HEK293 (cell line): ENCODE measurements around the gene ZNF611.
"Not testable (repeated sequence)": the region's sequence is repeated elsewhere in the genome, so short reads cannot be mapped to it uniquely, and the experiment has no call there.

Source experiments
- CTCF ChIA-PET: fragments of 350-600 bp; formaldehyde crosslinking; extraction: SDS; loops from one replicate; lab custom pipeline; 2021; ENCODE audit warnings: antibody characterized with exemption; lab: Yijun Ruan, JAX
- POLR2A ChIA-PET: fragments of 300-600 bp; formaldehyde crosslinking; extraction: SDS; loops from one replicate; lab custom pipeline; 2020; ENCODE audit warnings: antibody characterized with exemption, inconsistent platforms; lab: Yijun Ruan, JAX
- H3K27ac ChIP-seq: fragments of 200-500 bp; sonication (Bioruptor generic); 2 replicates; pipeline ENCODE4 v1.5.1; 2014; ENCODE audit warnings: low read depth, low read length, control low read depth, inconsistent platforms; ENCODE audit errors: extremely low read depth
- H3K36me3 ChIP-seq, 2 experiments: fragments of 200-500 bp in 1 of 2; sonication (Bioruptor generic) in 1 of 2; 1 replicate in 1 of 2; 2 replicates in 1 of 2; pipeline ENCODE4 v1.5.1; 2014 to 2017; ENCODE audit warnings: inconsistent platforms in 2 of 2, low read length in 2 of 2; ENCODE audit not compliant: control insufficient read depth in 2 of 2, insufficient read depth in 1 of 2
- H3K4me1 ChIP-seq: fragments of 200-500 bp; sonication (Bioruptor generic); 2 replicates; pipeline ENCODE4 v1.5.1; 2014; ENCODE audit warnings: mild to moderate bottlenecking, low read length, inconsistent platforms; ENCODE audit not compliant: control insufficient read depth, insufficient read depth
- H3K4me3 ChIP-seq: 2 replicates; pipeline ENCODE4 v1.5.1; 2011; ENCODE audit warnings: low read depth, mild to moderate bottlenecking, control low read depth, low read length, moderate library complexity
- H3K9me3 ChIP-seq: fragments of 200-500 bp; sonication (Bioruptor generic); 2 replicates; pipeline ENCODE4 v1.5.1; 2014; ENCODE audit warnings: low read depth, low read length, inconsistent platforms; ENCODE audit not compliant: control insufficient read depth, insufficient read depth
- FEZF1 ChIP-seq: fragments of 450-650 bp; formaldehyde crosslinking; IDR thresholded peaks from 2 replicates; pipeline ENCODE4 v1.5.1; 2016; ENCODE audit warnings: missing biosample characterization, missing genetic modification characterization
- HOXC10 ChIP-seq: sonication (generic); formaldehyde crosslinking; IDR thresholded peaks from 2 replicates; pipeline ENCODE4 v1.8.1; 2023; ENCODE audit warnings: mild to moderate bottlenecking, missing genetic modification reagents
- IKZF3 ChIP-seq: fragments of 450-650 bp; IDR thresholded peaks from 2 replicates; pipeline ENCODE4 v1.5.0; 2018; ENCODE audit warnings: missing biosample characterization, mild to moderate bottlenecking, missing genetic modification characterization, moderate library complexity
- MZF1 ChIP-seq: fragments of 450-650 bp; formaldehyde crosslinking; IDR thresholded peaks from 2 replicates; pipeline ENCODE4 v1.5.1; 2017; ENCODE audit warnings: missing biosample characterization, missing genetic modification characterization, borderline replicate concordance
- PRDM1 ChIP-seq: fragments of 450-650 bp; formaldehyde crosslinking; IDR thresholded peaks from 2 replicates; pipeline ENCODE4; 2016; ENCODE audit warnings: missing biosample characterization, missing genetic modification characterization
- SALL2 ChIP-seq: fragments of 450-650 bp; formaldehyde crosslinking; IDR thresholded peaks from 2 replicates; pipeline ENCODE4 v1.5.0; 2017; ENCODE audit warnings: missing biosample characterization, mild to moderate bottlenecking, missing genetic modification characterization, borderline replicate concordance
- SETDB1 ChIP-seq: IDR thresholded peaks from one replicate; pipeline ENCODE4 v1.6.1; 2017; ENCODE audit warnings: mild to moderate bottlenecking, low read length, moderate library complexity, mixed read lengths; ENCODE audit not compliant: insufficient read length
- ZBTB17 ChIP-seq: fragments of 450-650 bp; formaldehyde crosslinking; IDR thresholded peaks from 2 replicates; pipeline ENCODE4 v1.5.1; 2016; ENCODE audit warnings: missing biosample characterization, missing genetic modification characterization
- ZFP41 ChIP-seq: fragments of 450-650 bp; formaldehyde crosslinking; IDR thresholded peaks from 2 replicates; pipeline ENCODE4 v1.5.1; 2016; ENCODE audit warnings: missing biosample characterization, missing genetic modification characterization, borderline replicate concordance
- ZNF140 ChIP-seq: fragments of 450-650 bp; formaldehyde crosslinking; IDR thresholded peaks from 2 replicates; pipeline ENCODE4 v1.5.1; 2016; ENCODE audit warnings: missing biosample characterization, missing genetic modification characterization
- ZNF146 ChIP-seq: fragments of 450-650 bp; formaldehyde crosslinking; IDR thresholded peaks from 2 replicates; pipeline ENCODE4 v1.5.1; 2016; ENCODE audit warnings: missing biosample characterization, missing genetic modification characterization
- ZNF155 ChIP-seq: fragments of 450-650 bp; formaldehyde crosslinking; IDR thresholded peaks from 2 replicates; pipeline ENCODE4 v1.5.1; 2016; ENCODE audit warnings: missing biosample characterization, missing genetic modification characterization
- ZNF19 ChIP-seq: fragments of 450-650 bp; formaldehyde crosslinking; IDR thresholded peaks from 2 replicates; pipeline ENCODE4; 2016; ENCODE audit warnings: missing biosample characterization, missing genetic modification characterization, low read depth
- ZNF202 ChIP-seq: fragments of 450-650 bp; formaldehyde crosslinking; IDR thresholded peaks from 2 replicates; pipeline ENCODE4 v1.5.1; 2016; ENCODE audit warnings: missing biosample characterization, missing genetic modification characterization, borderline replicate concordance
- ZNF266 ChIP-seq: fragments of 450-650 bp; formaldehyde crosslinking; IDR thresholded peaks from 2 replicates; pipeline ENCODE4 v1.5.1; 2016; ENCODE audit warnings: missing biosample characterization, missing genetic modification characterization, low read depth
- ZNF292 ChIP-seq: fragments of 450-650 bp; formaldehyde crosslinking; IDR thresholded peaks from 2 replicates; pipeline ENCODE4 v1.5.1; 2016; ENCODE audit warnings: low read depth, missing biosample characterization, missing genetic modification characterization, borderline replicate concordance
- ZNF311 ChIP-seq: fragments of 450-650 bp; formaldehyde crosslinking; IDR thresholded peaks from 2 replicates; pipeline ENCODE4 v1.5.1; 2017; ENCODE audit warnings: missing biosample characterization, missing genetic modification characterization, borderline replicate concordance
- ZNF354C ChIP-seq: fragments of 450-650 bp; formaldehyde crosslinking; IDR thresholded peaks from 2 replicates; pipeline ENCODE4 v1.5.1; 2016; ENCODE audit warnings: missing biosample characterization, missing genetic modification characterization, low read depth, borderline replicate concordance
- ZNF654 ChIP-seq: fragments of 450-650 bp; formaldehyde crosslinking; IDR thresholded peaks from 2 replicates; pipeline ENCODE4 v1.5.1; 2016; ENCODE audit warnings: low read depth, missing biosample characterization, missing genetic modification characterization
- ZNF677 ChIP-seq: fragments of 450-650 bp; IDR thresholded peaks from 2 replicates; pipeline ENCODE4 v1.5.0; 2018; ENCODE audit warnings: missing biosample characterization, mild to moderate bottlenecking, missing genetic modification characterization, moderate library complexity
- ZNF843 ChIP-seq: fragments of 450-650 bp; formaldehyde crosslinking; IDR thresholded peaks from 2 replicates; pipeline ENCODE4 v1.5.1; 2016; ENCODE audit warnings: missing biosample characterization, missing genetic modification characterization
- TF ChIP-seq, protein P1 (sequence below): fragments of 450-650 bp; formaldehyde crosslinking; IDR thresholded peaks from 2 replicates; pipeline ENCODE4 v1.5.1; 2016; ENCODE audit warnings: missing biosample characterization, missing genetic modification characterization
- TF ChIP-seq, protein P2 (sequence below): fragments of 450-650 bp; formaldehyde crosslinking; IDR thresholded peaks from 2 replicates; pipeline ENCODE4 v1.5.1; 2016; ENCODE audit warnings: missing biosample characterization, missing genetic modification characterization, low read depth
- TF ChIP-seq, protein P3 (sequence below): fragments of 450-650 bp; formaldehyde crosslinking; IDR thresholded peaks from 2 replicates; pipeline ENCODE4 v1.5.1; 2017; ENCODE audit warnings: missing biosample characterization, mild to moderate bottlenecking, missing genetic modification characterization, moderate library complexity
- TF ChIP-seq, protein P4 (sequence below): fragments of 450-650 bp; formaldehyde crosslinking; IDR thresholded peaks from 2 replicates; pipeline ENCODE4 v1.5.1; 2016; ENCODE audit warnings: missing biosample characterization, missing genetic modification characterization

ZNF611 gene

GRCh38 chr19:52745919-52746318, 11.1 kb upstream of the ZNF611 start:
- H3K36me3 ChIP-seq, H3K27ac ChIP-seq, H3K9me3 ChIP-seq, CTCF ChIA-PET, H3K4me1 ChIP-seq, H3K4me3 ChIP-seq: not testable (repeated sequence)
- POLR2A ChIA-PET = interaction anchor here (0.6 kb wide), 1 partner anchor 526 kb away, joined by 4 read pairs; no protein-coding TSS in a partner anchor

GRCh38 chr19:52743091-52743490, 8.2 kb upstream of the ZNF611 start:
- TF ChIP-seq SALL2 (tag by site-specific recombination) = no peak
- TF ChIP-seq, protein P1, sequence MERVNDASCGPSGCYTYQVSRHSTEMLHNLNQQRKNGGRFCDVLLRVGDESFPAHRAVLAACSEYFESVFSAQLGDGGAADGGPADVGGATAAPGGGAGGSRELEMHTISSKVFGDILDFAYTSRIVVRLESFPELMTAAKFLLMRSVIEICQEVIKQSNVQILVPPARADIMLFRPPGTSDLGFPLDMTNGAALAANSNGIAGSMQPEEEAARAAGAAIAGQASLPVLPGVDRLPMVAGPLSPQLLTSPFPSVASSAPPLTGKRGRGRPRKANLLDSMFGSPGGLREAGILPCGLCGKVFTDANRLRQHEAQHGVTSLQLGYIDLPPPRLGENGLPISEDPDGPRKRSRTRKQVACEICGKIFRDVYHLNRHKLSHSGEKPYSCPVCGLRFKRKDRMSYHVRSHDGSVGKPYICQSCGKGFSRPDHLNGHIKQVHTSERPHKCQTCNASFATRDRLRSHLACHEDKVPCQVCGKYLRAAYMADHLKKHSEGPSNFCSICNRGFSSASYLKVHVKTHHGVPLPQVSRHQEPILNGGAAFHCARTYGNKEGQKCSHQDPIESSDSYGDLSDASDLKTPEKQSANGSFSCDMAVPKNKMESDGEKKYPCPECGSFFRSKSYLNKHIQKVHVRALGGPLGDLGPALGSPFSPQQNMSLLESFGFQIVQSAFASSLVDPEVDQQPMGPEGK (tag by site-specific recombination) = no peak
- TF ChIP-seq ZNF140 (tag by site-specific recombination) = no peak
- TF ChIP-seq ZNF311 = no peak
- no peak for TF ChIP-seq IKZF3
- TF ChIP-seq ZNF19 = no peak
- no peak for TF ChIP-seq PRDM1
- no peak for TF ChIP-seq ZNF146 (tag by site-specific recombination)
- no peak for TF ChIP-seq ZNF266 (tag by site-specific recombination)
- TF ChIP-seq ZNF843 (tag by site-specific recombination) = no peak
- TF ChIP-seq FEZF1 (tag by site-specific recombination) = no peak
- no peak for TF ChIP-seq ZNF654 (tag by site-specific recombination)
- TF ChIP-seq ZNF354C (tag by site-specific recombination) = no peak
- TF ChIP-seq, protein P2, sequence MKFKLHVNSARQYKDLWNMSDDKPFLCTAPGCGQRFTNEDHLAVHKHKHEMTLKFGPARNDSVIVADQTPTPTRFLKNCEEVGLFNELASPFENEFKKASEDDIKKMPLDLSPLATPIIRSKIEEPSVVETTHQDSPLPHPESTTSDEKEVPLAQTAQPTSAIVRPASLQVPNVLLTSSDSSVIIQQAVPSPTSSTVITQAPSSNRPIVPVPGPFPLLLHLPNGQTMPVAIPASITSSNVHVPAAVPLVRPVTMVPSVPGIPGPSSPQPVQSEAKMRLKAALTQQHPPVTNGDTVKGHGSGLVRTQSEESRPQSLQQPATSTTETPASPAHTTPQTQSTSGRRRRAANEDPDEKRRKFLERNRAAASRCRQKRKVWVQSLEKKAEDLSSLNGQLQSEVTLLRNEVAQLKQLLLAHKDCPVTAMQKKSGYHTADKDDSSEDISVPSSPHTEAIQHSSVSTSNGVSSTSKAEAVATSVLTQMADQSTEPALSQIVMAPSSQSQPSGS = no peak
- TF ChIP-seq ZFP41 (tag by site-specific recombination) = no peak
- TF ChIP-seq, protein P3, sequence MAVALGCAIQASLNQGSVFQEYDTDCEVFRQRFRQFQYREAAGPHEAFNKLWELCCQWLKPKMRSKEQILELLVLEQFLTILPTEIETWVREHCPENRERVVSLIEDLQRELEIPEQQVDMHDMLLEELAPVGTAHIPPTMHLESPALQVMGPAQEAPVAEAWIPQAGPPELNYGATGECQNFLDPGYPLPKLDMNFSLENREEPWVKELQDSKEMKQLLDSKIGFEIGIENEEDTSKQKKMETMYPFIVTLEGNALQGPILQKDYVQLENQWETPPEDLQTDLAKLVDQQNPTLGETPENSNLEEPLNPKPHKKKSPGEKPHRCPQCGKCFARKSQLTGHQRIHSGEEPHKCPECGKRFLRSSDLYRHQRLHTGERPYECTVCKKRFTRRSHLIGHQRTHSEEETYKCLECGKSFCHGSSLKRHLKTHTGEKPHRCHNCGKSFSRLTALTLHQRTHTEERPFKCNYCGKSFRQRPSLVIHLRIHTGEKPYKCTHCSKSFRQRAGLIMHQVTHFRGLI (tag by site-specific recombination) = no peak
- Histone ChIP-seq H3K36me3 (no peaks in the 10 kb centered on the region), H3K27ac (no peak overlapping the region), H3K4me1 (no peaks in the 10 kb centered on the region), H3K4me3 (no peak overlapping the region), H3K9me3 (no peaks in the 10 kb centered on the region)
- CTCF ChIA-PET = no interaction called here
- POLR2A ChIA-PET = no interaction called here

DNA sequence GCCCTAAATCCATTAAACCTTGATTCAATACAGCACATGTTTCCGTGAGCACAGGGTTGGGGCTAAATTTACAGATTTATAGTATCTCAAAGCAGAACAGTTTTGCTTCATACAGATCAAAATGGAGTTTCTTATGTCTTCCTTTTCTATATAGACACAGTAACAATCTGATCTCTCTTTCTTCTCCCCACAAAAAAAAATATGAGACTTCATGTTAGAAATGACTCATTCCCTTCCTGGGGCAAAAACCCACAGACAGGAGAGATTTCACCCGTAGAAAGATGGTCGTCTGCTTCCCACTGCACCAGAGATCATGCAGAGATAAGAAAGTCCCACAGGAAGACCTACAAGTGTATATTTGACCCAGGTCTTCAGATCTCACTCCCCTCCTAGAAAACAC, 7.7 kb upstream of the ZNF611 start:
- H3K4me1 ChIP-seq = no peaks in the 10 kb centered on the region
- H3K36me3 ChIP-seq = no peaks in the 10 kb centered on the region
- no peak overlapping the region for H3K27ac ChIP-seq
- ChIA-PET POLR2A (no interaction called here), CTCF (no interaction called here)
- H3K4me3 ChIP-seq = no peak overlapping the region
- no peaks in the 10 kb centered on the region for H3K9me3 ChIP-seq
- TF ChIP-seq SETDB1 (no peak), ZNF677 (no peak), ZBTB17 (tag by site-specific recombination) (no peak), MZF1 (tag by site-specific recombination) (no peak), HOXC10 (CRISPR knock-in tag) (no peak), ZNF155 (tag by site-specific recombination) (no peak), ZNF202 (tag by site-specific recombination) (no peak), ZNF292 (no peak), FEZF1 (tag by site-specific recombination) (no peak)
- TF ChIP-seq, protein P4, sequence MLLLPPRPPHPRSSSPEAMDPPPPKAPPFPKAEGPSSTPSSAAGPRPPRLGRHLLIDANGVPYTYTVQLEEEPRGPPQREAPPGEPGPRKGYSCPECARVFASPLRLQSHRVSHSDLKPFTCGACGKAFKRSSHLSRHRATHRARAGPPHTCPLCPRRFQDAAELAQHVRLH (tag by site-specific recombination) = no peak
